ENCODE measurements around the gene RAD18. TPM values are rescaled to one million over a fixed set of nuclear protein-coding genes. Genes with fewer than 3 reads are reported as not detected.

The RAD18 gene
- total and polyA plus RNA-seq, 11 donors: 0.76 to 6.1 (median 2.5) TPM

GRCh38 chr3:8942746-8943488 lies 20.4 kb downstream of the RAD18 start:
- no peak overlapping the region for H3K27ac ChIP-seq
- no peak overlapping the region for H3K4me3 ChIP-seq
- H3K36me3 ChIP-seq: peaks cover 0 to 45% (median 12%) of the 10 kb centered on the region in 9 donors
- H3K27me3 ChIP-seq: no peaks in the 10 kb centered on the region
- DNase-seq (no peak), ATAC-seq (no peak)
- H3K9me3 ChIP-seq: peaks cover 0 to 20% (median 3%) of the 10 kb centered on the region in 12 donors
- peaks cover 0 to 1% (median 0%) of the 10 kb centered on the region in 12 donors for H3K4me1 ChIP-seq
- TF ChIP-seq POLR2A (IDR thresholded peaks at IDR 0.05) (no peak), CTCF (IDR thresholded peaks at IDR 0.05) (no peak)
- 88 to 91% (median 89%) methylated on average over 4 of the region's 4 CpGs for WGBS, 4 donors
- intact Hi-C loops (cut with DNase I): no loop called here

GRCh38 chr3:8942115-8942514 lies 21.2 kb downstream of the RAD18 start:
- no peak for ATAC-seq
- TF ChIP-seq CTCF (IDR thresholded peaks at IDR 0.05) (no peak), POLR2A (IDR thresholded peaks at IDR 0.05) (no peak)
- Histone ChIP-seq H3K27ac (no peak overlapping the region), H3K27me3 (no peaks in the 10 kb centered on the region), H3K36me3 (peaks cover 0 to 44% (median 12%) of the 10 kb centered on the region in 9 donors), H3K9me3 (peaks cover 0 to 20% (median 3%) of the 10 kb centered on the region in 12 donors), H3K4me1 (peaks cover 0 to 9% (median 0%) of the 10 kb centered on the region in 12 donors), H3K4me3 (no peak overlapping the region)
- no peak for DNase-seq
- intact Hi-C loops (cut with DNase I): no loop called here
- 92 to 99% (median 94%) methylated on average over 4 of the region's 4 CpGs for WGBS, 4 donors

- intact Hi-C loops (cut with DNase I): no loop called here
- Histone ChIP-seq H3K4me3 (no peak overlapping the region), H3K36me3 (peaks cover 0 to 34% (median 15%) of the 10 kb centered on the region in 9 donors), H3K27ac (peak overlapping the region in 6 of 12 donors; percentile 3 to 72 (median 58)), H3K27me3 (no peaks in the 10 kb centered on the region), H3K9me3 (peaks cover 0 to 8% (median under 1%) of the 10 kb centered on the region in 12 donors), H3K4me1 (peaks cover 0 to 19% (median 0%) of the 10 kb centered on the region in 12 donors)
- ATAC-seq: peak in 1 of 4 donors; percentile 7
- WGBS, 4 donors: 76 to 87% (median 84%) methylated on average over 1 of the region's 1 CpG
- TF ChIP-seq POLR2A (IDR thresholded peaks at IDR 0.05) (no peak), CTCF (IDR thresholded peaks at IDR 0.05) (peak in 7 of 12 donors; percentile 5 to 32 (median 17))
- DNase-seq: no peak
These were observed 25.3 kb downstream of the RAD18 start for GRCh38 chr3:8938021-8938420.
